ENCODE measurements around the gene UXT. TPM values are rescaled to one million over a fixed set of nuclear protein-coding genes. Genes with fewer than 3 reads are reported as not detected.

The UXT gene
- total RNA-seq, 2 experiments from 2014 or later, result 188 to 197 TPM

DNA sequence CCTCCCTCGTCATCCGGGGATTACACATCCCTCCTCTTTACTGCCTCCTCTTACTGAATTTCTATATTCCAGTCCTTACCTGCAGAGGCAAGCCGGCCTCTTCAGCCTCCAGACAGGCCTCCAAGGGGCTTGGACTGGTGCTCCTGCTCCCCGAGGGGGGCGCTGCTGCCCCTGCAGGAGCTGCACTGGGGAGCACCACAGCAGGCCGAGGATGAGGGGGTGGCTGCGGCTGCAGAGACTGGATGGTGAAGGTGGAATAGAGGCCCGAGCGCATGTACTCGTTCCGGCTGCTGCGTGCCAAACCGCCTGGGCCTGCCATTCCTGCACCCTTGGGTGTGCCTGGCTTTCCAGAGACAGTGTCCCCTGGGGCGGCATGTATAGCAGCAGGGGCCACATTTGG, 20.2 kb downstream of the UXT start:
- Mint-ChIP-seq H3K27ac (peak overlapping the region; percentile 86), H3K9me3 (no peaks in the 10 kb centered on the region), H3K36me3 (ENCODE audit: low read depth) (peaks cover 69% of the 10 kb centered on the region), H3K4me3 (peak overlapping the region; percentile 76), H3K4me1 (ENCODE audit: low read depth) (peaks cover 20% of the 10 kb centered on the region), H3K27me3 (no peaks in the 10 kb centered on the region)
- POLR2A ChIA-PET, result no interaction called here
- TF ChIP-seq, protein P1, sequence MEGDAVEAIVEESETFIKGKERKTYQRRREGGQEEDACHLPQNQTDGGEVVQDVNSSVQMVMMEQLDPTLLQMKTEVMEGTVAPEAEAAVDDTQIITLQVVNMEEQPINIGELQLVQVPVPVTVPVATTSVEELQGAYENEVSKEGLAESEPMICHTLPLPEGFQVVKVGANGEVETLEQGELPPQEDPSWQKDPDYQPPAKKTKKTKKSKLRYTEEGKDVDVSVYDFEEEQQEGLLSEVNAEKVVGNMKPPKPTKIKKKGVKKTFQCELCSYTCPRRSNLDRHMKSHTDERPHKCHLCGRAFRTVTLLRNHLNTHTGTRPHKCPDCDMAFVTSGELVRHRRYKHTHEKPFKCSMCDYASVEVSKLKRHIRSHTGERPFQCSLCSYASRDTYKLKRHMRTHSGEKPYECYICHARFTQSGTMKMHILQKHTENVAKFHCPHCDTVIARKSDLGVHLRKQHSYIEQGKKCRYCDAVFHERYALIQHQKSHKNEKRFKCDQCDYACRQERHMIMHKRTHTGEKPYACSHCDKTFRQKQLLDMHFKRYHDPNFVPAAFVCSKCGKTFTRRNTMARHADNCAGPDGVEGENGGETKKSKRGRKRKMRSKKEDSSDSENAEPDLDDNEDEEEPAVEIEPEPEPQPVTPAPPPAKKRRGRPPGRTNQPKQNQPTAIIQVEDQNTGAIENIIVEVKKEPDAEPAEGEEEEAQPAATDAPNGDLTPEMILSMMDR (IDR thresholded peaks at IDR 0.05), result no peak
- intact Hi-C loops (cut with DNase I, micrococcal nuclease), result no loop called here
- ATAC-seq (ENCODE audit: poor library complexity), result no peak
- Histone ChIP-seq H3K4me3 (ENCODE audit: low read length) (no peak overlapping the region), H3K36me3 (ENCODE audit: insufficient read depth, low read length) (peaks cover 63% of the 10 kb centered on the region), H3K9me3 (ENCODE audit: control insufficient read depth in 1 of 2, insufficient read depth in 1 of 2, low read length in 2 of 2) (no peaks in the 10 kb centered on the region), H3K27me3 (ENCODE audit: control insufficient read depth in 1 of 2, insufficient read depth in 2 of 2, low read length in 2 of 2) (no peaks in the 10 kb centered on the region), H3K27ac (ENCODE audit: low read depth in 1 of 2, low read length in 2 of 2) (no peak overlapping the region), H3K4me1 (ENCODE audit: insufficient read depth, low read length) (peaks cover 25% of the 10 kb centered on the region)
- no peak for DNase-seq
- CTCF ChIA-PET, result no interaction called here

- Mint-ChIP-seq H3K27ac (peak overlapping the region; percentile 86), H3K36me3 (ENCODE audit: low read depth) (peaks cover 64% of the 10 kb centered on the region), H3K4me3 (peak overlapping the region; percentile 76), H3K27me3 (no peaks in the 10 kb centered on the region), H3K4me1 (ENCODE audit: low read depth) (peaks cover 17% of the 10 kb centered on the region), H3K9me3 (no peaks in the 10 kb centered on the region)
- no peaks in the 10 kb centered on the region for H3K27me3 ChIP-seq (ENCODE audit: control insufficient read depth in 1 of 2, insufficient read depth in 2 of 2, low read length in 2 of 2)
- TF ChIP-seq, protein P1 (IDR thresholded peaks at IDR 0.05), result no peak
- H3K9me3 ChIP-seq (ENCODE audit: control insufficient read depth in 1 of 2, insufficient read depth in 1 of 2, low read length in 2 of 2), result no peaks in the 10 kb centered on the region
- peak overlapping the region; percentile 0 to 29 for H3K27ac ChIP-seq (ENCODE audit: low read depth in 1 of 2, low read length in 2 of 2)
- H3K36me3 ChIP-seq (ENCODE audit: insufficient read depth, low read length), result peaks cover 54% of the 10 kb centered on the region
- peaks cover 28% of the 10 kb centered on the region for H3K4me1 ChIP-seq (ENCODE audit: insufficient read depth, low read length)
- DNase-seq (peak in 10 of 14 experiments; percentile 12 to 70 (median 40)), ATAC-seq (ENCODE audit: poor library complexity) (peak; percentile 96)
- POLR2A ChIA-PET, result interaction anchor here (0.9 kb wide), 1 partner anchor 81 kb away, joined by 3 read pairs; no protein-coding TSS in a partner anchor
- intact Hi-C loops (cut with DNase I, micrococcal nuclease), result no loop called here
- H3K4me3 ChIP-seq (ENCODE audit: low read length), result peak overlapping the region; percentile 41
- CTCF ChIA-PET, result no interaction called here
These were observed 21.3 kb downstream of the UXT start for GRCh38 chrX:47637546-47638195.

DNA sequence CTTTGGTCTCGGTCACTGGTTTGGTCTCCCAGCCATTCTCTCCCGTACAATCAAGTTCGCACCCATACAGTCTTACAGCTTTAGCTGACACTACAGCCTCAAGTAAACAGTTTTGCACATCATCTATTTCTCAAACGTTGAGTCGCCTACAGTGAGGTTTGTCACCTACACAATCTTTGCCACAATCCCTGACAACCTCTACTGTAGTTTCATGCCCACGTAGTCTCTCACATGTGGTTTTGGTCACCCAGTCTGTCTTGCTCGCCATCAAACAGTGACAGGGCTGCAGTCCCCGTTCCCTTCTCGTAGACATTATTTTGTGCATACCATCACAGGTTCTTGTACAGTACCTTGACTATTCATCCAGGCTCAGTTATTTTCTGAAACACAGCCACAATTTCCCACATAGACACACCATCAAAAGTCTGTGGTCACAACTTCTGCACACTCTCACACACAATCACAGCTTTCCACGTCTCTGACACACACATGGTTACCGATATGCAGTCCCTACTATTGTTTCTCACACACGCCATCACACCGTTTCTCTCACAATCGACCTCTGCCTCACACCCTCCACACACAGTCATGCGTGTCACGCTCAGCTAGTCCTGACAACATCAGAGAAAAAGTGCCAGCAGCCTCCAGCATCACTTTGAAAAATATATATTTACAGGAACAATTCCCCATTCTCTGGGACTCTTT, 24.0 kb downstream of the UXT start:
- TF ChIP-seq, protein P1 (IDR thresholded peaks at IDR 0.05), result no peak
- Mint-ChIP-seq H3K36me3 (ENCODE audit: low read depth) (peaks cover 40% of the 10 kb centered on the region), H3K4me1 (ENCODE audit: low read depth) (peaks cover 26% of the 10 kb centered on the region), H3K4me3 (no peak overlapping the region), H3K9me3 (no peaks in the 10 kb centered on the region), H3K27me3 (no peaks in the 10 kb centered on the region), H3K27ac (no peak overlapping the region)
- ChIA-PET POLR2A (interaction anchor here (0.6 kb wide), 1 partner anchor 73 kb away, joined by 3 read pairs; no protein-coding TSS in a partner anchor), CTCF (no interaction called here)
- intact Hi-C loops (cut with DNase I, micrococcal nuclease), result no loop called here
- Histone ChIP-seq H3K4me1 (ENCODE audit: insufficient read depth, low read length) (peaks cover 35% of the 10 kb centered on the region), H3K9me3 (ENCODE audit: control insufficient read depth in 1 of 2, insufficient read depth in 1 of 2, low read length in 2 of 2) (no peaks in the 10 kb centered on the region), H3K27me3 (ENCODE audit: control insufficient read depth in 1 of 2, insufficient read depth in 2 of 2, low read length in 2 of 2) (no peaks in the 10 kb centered on the region), H3K4me3 (ENCODE audit: low read length) (no peak overlapping the region), H3K36me3 (ENCODE audit: insufficient read depth, low read length) (peaks cover 39% of the 10 kb centered on the region), H3K27ac (ENCODE audit: low read depth in 1 of 2, low read length in 2 of 2) (no peak overlapping the region)
- DNase-seq, result peak in 2 of 14 experiments; percentile 37 to 39
- ATAC-seq (ENCODE audit: poor library complexity), result peak; percentile 18

All from CD4-positive, alpha-beta T cell (primary cell).